ENCODE measurements around the gene ZNF556.
"Not testable (repeated sequence)": the region's sequence is repeated elsewhere in the genome, so short reads cannot be mapped to it uniquely, and the experiment has no call there.

The ZNF556 gene

GRCh38 chr19:2854849-2855248 is 12.3 kb upstream of the ZNF556 start:
- DNase-seq = no peak

GRCh38 chr19:2856457-2857050 is 10.6 kb upstream of the ZNF556 start:
- DNase-seq = no peak

- DNase-seq = no peak
Measured at GRCh38 chr19:2858864-2859263, 8.3 kb upstream of the ZNF556 start.

- DNase-seq = no peak
Measured at GRCh38 chr19:2863816-2864215, 3.3 kb upstream of the ZNF556 start.

- no peak for DNase-seq
Measured at GRCh38 chr19:2865334-2866100, 1.6 kb upstream of the ZNF556 start.

DNA sequence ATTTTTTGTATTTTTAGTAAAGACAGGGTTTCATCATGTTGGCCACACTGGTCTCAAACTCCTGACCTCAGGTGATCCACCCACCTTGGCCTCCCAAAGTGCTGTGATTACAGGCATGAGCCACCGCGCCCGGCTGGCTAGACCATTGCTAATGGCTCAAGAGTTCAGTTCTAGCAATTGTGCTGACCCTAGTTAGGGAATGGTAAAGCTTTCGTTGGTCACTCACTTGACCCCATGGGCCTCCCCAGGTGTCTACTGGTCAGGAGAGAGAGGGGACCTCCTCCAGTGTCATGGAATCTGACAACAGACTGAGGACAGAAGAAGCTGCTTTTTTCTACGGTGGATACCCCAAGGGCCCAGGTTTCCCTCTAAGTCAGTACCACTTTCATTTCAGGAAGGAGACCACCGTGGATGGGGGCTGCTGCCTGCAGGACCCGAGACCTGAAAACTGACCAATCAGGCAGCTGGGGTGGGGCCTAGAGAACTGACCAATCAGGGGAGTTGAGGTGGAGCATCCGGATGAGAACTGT is 575 bp upstream of the ZNF556 start:
- no peak for DNase-seq

DNA sequence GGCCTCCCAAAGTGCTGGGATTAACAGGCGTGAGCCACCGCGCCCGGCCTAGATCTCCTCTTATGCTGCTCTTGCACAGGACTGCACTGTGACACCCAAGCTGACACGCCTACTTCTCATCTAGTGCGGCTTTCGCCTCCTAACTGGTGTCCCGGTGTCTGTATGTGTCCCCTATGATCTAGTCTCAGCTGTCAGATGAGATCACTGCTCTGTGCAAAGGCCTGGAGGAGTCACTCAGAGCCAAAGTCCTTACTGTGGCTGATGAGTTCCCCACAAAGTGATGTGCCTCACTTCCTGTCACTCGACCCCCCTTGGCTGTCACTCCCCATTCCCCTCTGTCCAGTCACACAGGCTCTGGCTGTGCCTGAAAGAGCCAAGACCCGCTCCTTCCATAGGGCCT is 2.5 kb downstream of the ZNF556 start:
- no peak for DNase-seq

DNA sequence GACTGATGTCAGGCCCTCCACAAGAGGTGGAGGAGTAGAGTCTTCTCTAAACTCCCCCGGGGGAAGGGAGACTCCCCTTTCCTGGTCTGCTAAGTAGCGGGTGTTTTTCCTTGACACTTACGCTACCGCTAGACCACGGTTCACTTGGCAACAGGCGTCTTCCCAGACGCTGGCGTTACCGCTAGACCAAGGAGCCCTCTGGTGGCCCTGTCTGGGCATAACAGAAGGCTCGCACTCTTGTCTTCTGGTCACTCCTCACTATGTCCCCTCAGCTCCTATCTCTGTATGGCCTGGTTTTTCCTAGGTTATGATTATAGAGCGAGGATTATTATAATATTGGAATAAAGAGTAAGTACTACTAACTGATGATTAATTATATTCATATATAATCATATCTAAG is 5.0 kb downstream of the ZNF556 start:
- not testable (repeated sequence) for DNase-seq

DNA sequence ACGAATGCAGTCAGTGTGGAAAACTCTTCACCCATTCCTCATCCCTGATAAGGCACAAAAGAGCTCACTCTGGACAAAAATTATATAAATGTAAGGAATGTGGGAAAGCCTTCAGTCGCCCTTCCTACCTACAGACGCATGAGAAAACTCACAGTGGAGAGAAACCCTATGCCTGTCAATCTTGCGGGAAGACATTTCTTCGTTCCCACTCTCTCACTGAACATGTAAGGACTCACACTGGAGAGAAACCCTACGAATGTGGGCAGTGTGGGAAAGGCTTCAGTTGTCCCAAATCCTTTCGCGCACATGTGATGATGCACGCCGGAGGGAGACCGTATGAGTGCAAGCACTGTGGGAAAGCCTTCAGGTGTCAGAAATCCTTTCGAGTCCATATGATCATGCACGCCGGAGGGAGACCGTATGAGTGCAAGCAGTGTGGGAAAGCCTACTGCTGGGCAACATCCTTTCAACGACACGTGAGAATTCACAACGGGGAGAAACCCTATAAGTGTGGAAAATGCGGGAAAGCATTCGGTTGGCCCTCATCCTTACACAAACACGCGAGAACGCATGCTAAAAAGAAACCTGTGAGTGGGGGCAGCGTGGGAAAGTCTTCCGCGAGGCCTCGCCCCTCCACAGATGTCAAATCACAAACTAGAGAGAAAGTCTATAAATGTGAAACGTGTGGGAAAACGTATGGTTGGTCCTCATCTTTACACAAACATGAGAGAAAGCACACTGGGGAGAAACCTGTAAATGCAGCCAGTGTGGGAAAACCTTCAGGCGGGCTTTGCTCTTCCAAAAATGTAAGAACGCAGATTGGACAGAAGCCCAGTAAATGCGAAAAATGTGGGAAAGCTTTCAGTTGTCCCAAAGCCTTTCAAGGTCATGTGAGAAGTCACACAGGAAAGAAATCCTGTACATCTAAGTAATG is 10.5 kb downstream of the ZNF556 start:
- DNase-seq = no peak

DNA sequence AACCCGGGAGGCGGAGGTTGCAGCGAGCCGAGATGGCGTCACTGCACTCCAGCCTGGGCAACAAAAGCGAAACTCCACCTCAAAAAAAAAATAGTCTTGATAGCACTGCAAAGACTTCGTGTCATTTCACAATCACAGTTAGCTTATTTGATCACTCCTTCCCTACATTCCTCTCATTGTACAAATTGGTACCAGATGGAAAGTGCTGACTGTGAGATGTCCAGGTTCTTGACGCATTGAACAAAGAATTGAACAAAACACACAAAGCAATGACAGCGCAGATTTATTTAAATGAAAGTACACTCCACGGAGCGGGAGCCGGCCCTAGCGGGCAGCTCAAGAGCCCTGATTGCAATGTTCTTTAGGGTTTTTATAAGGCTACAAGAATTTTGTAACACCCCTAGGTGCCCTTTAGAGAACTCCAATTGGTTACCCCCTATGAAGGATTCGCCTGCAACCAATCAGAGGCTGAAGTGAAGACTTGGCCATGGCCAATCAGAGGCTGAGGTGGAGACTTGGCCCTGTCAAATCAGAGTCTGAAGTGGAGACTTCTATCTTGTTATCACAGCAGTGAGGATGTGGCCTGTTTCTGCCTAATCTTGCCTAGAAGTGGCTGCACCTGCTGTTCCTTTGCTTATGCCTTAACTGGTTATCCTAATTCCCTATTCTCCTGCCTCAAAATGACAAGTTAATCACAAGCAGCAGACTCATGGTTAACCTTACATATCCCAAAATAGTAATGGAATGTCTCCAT is 16.7 kb downstream of the ZNF556 start:
- no peak for DNase-seq

DNA sequence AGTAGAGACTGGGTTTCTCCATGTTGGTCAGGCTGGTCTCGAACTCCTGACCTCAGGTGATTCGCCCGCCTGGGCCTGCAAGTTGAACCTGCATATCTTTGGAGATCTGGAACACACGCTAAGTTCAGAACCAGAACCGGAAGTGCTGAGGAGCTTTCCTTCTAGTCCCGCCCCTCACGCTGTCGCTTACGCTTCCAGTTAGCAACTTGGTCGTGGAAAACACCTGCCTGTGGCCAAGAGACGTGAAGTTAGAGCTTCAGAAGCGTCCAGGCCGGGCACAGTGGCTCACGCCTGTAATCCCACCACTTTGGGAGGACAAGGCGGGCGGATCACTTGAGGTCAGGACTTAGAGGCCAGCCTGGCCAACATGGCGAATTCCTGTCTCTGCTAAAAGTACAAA is 18.6 kb downstream of the ZNF556 start:
- no peak for DNase-seq

DNA sequence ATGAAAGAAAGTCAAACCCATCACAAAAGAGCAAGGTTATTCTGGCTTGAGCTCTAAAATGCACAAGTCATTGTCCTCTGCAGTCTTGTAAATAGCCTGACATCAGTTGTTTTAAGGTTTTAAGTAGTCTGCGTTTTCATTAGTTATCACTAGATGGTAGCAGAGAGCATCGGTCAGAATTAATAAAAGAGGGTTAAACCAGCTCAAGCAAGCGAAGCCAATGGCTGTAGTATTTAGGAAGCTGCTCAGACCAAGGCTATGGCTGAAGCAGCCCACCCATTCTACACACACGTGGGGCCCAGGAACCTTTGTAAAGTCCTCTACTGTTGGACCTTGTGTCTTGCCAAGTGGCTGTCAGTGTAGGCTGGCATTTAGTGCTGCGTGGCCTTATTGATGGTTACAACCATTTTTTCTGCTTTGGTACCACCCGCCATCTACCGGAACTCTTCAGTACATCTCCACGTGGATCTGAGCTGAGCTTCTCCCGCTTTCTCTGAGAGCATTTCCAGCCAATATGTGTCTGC is 20.3 kb downstream of the ZNF556 start:
- DNase-seq = peak in 1 of 2 experiments; percentile 12

GRCh38 chr19:2888731-2889224 is 21.6 kb downstream of the ZNF556 start:
- DNase-seq = peak; percentile 39 to 58

- not testable (repeated sequence) for DNase-seq
Measured at GRCh38 chr19:2890531-2890930, 23.4 kb downstream of the ZNF556 start.

- DNase-seq = no peak
Measured at GRCh38 chr19:2896694-2897093, 29.6 kb downstream of the ZNF556 start.

- peak; percentile 99 to 100 for DNase-seq
Measured at GRCh38 chr19:2900296-2901252, 33.4 kb downstream of the ZNF556 start, which contains the start of gene ZNF57. ZNF57 (plus strand) TSS chr19:2900928; CDS start chr19:2901046, 118 bp downstream.

- no peak for DNase-seq
Measured at GRCh38 chr19:2902590-2903218, 35.6 kb downstream of the ZNF556 start.

GRCh38 chr19:2903326-2903725 is 36.2 kb downstream of the ZNF556 start:
- not testable (repeated sequence) for DNase-seq

- no peak for DNase-seq
Measured at GRCh38 chr19:2905918-2906519, 38.9 kb downstream of the ZNF556 start.
